ENCODE results near the gene COL23A1.

- no peak for TF ChIP-seq CTCF (IDR thresholded peaks at IDR 0.05; ENCODE audit: control extremely low read depth in 1 of 3, insufficient read depth in 1 of 3, low read depth in 1 of 3, low read length in 3 of 3)
- TF ChIP-seq CEBPB (IDR thresholded peaks at IDR 0.05; ENCODE audit: low read depth, low read length) = no peak
- TF ChIP-seq POLR2A (IDR thresholded peaks at IDR 0.05; ENCODE audit: control extremely low read depth in 1 of 2, low read depth in 2 of 2, low read length in 2 of 2) = no peak
- no peak for TF ChIP-seq POLR2AphosphoS5 (IDR thresholded peaks at IDR 0.05; ENCODE audit: low read depth, low read length)
- TF ChIP-seq BACH1 (IDR thresholded peaks at IDR 0.05; ENCODE audit: low read length) = no peak
- no peak for TF ChIP-seq USF2 (IDR thresholded peaks at IDR 0.05; ENCODE audit: low read length)
- no peak for TF ChIP-seq EZH2 (IDR thresholded peaks at IDR 0.05; ENCODE audit: low read depth, low read length, severe bottlenecking)
- TF ChIP-seq EGR1 (IDR thresholded peaks at IDR 0.05; ENCODE audit: borderline replicate concordance, low read depth, low read length) = no peak
- no peak for TF ChIP-seq KDM1A (IDR thresholded peaks at IDR 0.05; ENCODE audit: borderline replicate concordance, low read length)
- no peak for TF ChIP-seq PHF8 (conservative IDR thresholded peaks at IDR 0.05; ENCODE audit: low read depth, low read length)
- no peak for TF ChIP-seq CBX5 (IDR thresholded peaks at IDR 0.05; ENCODE audit: low read depth, low read length)
- no peak for TF ChIP-seq TCF12 (IDR thresholded peaks at IDR 0.05; ENCODE audit: low read depth, low read length)
- TF ChIP-seq SAP30 (IDR thresholded peaks at IDR 0.05; ENCODE audit: insufficient read depth, insufficient replicate concordance, low read length) = no peak
- TF ChIP-seq CBX8 (IDR thresholded peaks at IDR 0.05; ENCODE audit: borderline replicate concordance, low read depth, low read length) = no peak
Observed at GRCh38 chr5:178221853-178222252, 368.3 kb downstream of the COL23A1 start.

Measured in H1 (cell line).